ENCODE measurements around the gene VANGL2. TPM values are rescaled to one million over a fixed set of nuclear protein-coding genes. Genes with fewer than 3 reads are reported as not detected.

Gene VANGL2
- total and polyA plus RNA-seq, 2 experiments from 2014 or later = 17.7 to 51.3 TPM

DNA sequence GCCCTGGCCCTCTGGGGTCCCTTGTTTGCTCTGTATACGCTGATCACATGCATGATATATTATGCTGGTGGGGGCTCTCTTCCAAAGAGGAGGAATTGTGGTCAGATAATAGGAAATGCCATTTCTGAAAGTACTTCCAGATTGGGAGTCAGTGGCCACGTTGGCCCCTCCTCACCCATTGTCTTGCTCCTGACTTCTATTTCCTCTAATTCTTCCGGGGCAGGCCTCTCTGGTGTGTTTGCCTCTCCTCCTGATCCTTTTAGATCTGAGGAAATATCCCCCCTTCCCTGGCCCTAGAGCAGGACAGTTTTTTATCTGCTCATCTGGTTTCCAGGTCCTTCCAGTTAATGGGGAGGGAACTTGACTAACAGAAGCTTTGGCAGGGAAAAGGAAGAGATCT is 2.9 kb downstream of the VANGL2 start:
- Histone ChIP-seq H3K27ac (ENCODE audit: low read depth) (0 out of 2 replicates have a peak overlapping the region, but pooled peaks have one; percentile 19), H3K36me3 (ENCODE audit: insufficient read depth) (no peaks in the 10 kb centered on the region), H3K4me3 (peak overlapping the region; percentile 99; the same call in 1 of the 2 replicates), H3K9me2 (ENCODE audit: insufficient read depth) (no peaks in the 10 kb centered on the region), H2AFZ (no peak overlapping the region), H3K27me3 (ENCODE audit: insufficient read depth) (no peaks in the 10 kb centered on the region), H4K20me1 (replicated peaks; ENCODE audit: insufficient read depth) (peaks cover 17% of the 10 kb centered on the region; the same call in 1 of the 2 replicates), H3K79me2 (replicated peaks; ENCODE audit: insufficient read depth) (peaks cover 77% of the 10 kb centered on the region), H3K4me2 (peak overlapping the region; percentile 100), H3F3A (replicated peaks; ENCODE audit: low read depth) (peaks cover 12% of the 10 kb centered on the region; the same call in 1 of the 2 replicates), H3K4me1 (ENCODE audit: insufficient read depth) (peaks cover 60% of the 10 kb centered on the region)
- DNase-seq (ENCODE audit: low spot score) = no peak
- peaks cover 78% of the 10 kb centered on the region for H3K4me1 Mint-ChIP-seq
- TF ChIP-seq EZH2phosphoT487 (IDR thresholded peaks at IDR 0.05; ENCODE audit: unreplicated experiment) (no peak), ZNF114 (CRISPR knock-in tag; IDR thresholded peaks at IDR 0.05) (no peak), EZH2 (IDR thresholded peaks at IDR 0.05; ENCODE audit: low read depth, unreplicated experiment) (no peak), NANOG (IDR thresholded peaks at IDR 0.05; ENCODE audit: borderline replicate concordance) (no peak), STAT1 (IDR thresholded peaks at IDR 0.05; ENCODE audit: unreplicated experiment) (no peak), ZNF331 (CRISPR knock-in tag; IDR thresholded peaks at IDR 0.05; ENCODE audit: low read depth) (no peak), POLR2AphosphoS5 (IDR thresholded peaks at IDR 0.05; ENCODE audit: low read depth) (no peak), CREB1 (CRISPR knock-in tag; IDR thresholded peaks at IDR 0.05; ENCODE audit: low read depth) (no peak), JUNB (IDR thresholded peaks at IDR 0.05; ENCODE audit: unreplicated experiment) (no peak)
- TF ChIP-seq, protein P1, sequence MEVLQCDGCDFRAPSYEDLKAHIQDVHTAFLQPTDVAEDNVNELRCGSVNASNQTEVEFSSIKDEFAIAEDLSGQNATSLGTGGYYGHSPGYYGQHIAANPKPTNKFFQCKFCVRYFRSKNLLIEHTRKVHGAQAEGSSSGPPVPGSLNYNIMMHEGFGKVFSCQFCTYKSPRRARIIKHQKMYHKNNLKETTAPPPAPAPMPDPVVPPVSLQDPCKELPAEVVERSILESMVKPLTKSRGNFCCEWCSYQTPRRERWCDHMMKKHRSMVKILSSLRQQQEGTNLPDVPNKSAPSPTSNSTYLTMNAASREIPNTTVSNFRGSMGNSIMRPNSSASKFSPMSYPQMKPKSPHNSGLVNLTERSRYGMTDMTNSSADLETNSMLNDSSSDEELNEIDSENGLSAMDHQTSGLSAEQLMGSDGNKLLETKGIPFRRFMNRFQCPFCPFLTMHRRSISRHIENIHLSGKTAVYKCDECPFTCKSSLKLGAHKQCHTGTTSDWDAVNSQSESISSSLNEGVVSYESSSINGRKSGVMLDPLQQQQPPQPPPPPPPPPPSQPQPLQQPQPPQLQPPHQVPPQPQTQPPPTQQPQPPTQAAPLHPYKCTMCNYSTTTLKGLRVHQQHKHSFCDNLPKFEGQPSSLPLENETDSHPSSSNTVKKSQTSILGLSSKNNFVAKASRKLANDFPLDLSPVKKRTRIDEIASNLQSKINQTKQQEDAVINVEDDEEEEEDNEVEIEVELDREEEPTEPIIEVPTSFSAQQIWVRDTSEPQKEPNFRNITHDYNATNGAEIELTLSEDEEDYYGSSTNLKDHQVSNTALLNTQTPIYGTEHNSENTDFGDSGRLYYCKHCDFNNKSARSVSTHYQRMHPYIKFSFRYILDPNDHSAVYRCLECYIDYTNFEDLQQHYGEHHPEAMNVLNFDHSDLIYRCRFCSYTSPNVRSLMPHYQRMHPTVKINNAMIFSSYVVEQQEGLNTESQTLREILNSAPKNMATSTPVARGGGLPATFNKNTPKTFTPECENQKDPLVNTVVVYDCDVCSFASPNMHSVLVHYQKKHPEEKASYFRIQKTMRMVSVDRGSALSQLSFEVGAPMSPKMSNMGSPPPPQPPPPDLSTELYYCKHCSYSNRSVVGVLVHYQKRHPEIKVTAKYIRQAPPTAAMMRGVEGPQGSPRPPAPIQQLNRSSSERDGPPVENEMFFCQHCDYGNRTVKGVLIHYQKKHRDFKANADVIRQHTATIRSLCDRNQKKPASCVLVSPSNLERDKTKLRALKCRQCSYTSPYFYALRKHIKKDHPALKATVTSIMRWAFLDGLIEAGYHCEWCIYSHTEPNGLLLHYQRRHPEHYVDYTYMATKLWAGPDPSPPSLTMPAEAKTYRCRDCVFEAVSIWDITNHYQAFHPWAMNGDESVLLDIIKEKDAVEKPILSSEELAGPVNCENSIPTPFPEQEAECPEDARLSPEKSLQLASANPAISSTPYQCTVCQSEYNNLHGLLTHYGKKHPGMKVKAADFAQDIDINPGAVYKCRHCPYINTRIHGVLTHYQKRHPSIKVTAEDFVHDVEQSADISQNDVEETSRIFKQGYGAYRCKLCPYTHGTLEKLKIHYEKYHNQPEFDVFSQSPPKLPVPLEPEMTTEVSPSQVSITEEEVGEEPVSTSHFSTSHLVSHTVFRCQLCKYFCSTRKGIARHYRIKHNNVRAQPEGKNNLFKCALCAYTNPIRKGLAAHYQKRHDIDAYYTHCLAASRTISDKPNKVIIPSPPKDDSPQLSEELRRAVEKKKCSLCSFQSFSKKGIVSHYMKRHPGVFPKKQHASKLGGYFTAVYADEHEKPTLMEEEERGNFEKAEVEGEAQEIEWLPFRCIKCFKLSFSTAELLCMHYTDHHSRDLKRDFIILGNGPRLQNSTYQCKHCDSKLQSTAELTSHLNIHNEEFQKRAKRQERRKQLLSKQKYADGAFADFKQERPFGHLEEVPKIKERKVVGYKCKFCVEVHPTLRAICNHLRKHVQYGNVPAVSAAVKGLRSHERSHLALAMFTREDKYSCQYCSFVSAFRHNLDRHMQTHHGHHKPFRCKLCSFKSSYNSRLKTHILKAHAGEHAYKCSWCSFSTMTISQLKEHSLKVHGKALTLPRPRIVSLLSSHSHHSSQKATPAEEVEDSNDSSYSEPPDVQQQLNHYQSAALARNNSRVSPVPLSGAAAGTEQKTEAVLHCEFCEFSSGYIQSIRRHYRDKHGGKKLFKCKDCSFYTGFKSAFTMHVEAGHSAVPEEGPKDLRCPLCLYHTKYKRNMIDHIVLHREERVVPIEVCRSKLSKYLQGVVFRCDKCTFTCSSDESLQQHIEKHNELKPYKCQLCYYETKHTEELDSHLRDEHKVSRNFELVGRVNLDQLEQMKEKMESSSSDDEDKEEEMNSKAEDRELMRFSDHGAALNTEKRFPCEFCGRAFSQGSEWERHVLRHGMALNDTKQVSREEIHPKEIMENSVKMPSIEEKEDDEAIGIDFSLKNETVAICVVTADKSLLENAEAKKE (CRISPR knock-in tag; IDR thresholded peaks at IDR 0.05) = no peak
- TF ChIP-seq, protein P2, sequence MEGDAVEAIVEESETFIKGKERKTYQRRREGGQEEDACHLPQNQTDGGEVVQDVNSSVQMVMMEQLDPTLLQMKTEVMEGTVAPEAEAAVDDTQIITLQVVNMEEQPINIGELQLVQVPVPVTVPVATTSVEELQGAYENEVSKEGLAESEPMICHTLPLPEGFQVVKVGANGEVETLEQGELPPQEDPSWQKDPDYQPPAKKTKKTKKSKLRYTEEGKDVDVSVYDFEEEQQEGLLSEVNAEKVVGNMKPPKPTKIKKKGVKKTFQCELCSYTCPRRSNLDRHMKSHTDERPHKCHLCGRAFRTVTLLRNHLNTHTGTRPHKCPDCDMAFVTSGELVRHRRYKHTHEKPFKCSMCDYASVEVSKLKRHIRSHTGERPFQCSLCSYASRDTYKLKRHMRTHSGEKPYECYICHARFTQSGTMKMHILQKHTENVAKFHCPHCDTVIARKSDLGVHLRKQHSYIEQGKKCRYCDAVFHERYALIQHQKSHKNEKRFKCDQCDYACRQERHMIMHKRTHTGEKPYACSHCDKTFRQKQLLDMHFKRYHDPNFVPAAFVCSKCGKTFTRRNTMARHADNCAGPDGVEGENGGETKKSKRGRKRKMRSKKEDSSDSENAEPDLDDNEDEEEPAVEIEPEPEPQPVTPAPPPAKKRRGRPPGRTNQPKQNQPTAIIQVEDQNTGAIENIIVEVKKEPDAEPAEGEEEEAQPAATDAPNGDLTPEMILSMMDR (conservative IDR thresholded peaks at IDR 0.05; ENCODE audit: low read depth in 2 of 2) = no peak
- TF ChIP-seq, protein P3, sequence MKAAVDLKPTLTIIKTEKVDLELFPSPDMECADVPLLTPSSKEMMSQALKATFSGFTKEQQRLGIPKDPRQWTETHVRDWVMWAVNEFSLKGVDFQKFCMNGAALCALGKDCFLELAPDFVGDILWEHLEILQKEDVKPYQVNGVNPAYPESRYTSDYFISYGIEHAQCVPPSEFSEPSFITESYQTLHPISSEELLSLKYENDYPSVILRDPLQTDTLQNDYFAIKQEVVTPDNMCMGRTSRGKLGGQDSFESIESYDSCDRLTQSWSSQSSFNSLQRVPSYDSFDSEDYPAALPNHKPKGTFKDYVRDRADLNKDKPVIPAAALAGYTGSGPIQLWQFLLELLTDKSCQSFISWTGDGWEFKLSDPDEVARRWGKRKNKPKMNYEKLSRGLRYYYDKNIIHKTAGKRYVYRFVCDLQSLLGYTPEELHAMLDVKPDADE (IDR thresholded peaks at IDR 0.05) = no peak
- TF ChIP-seq, protein P4, sequence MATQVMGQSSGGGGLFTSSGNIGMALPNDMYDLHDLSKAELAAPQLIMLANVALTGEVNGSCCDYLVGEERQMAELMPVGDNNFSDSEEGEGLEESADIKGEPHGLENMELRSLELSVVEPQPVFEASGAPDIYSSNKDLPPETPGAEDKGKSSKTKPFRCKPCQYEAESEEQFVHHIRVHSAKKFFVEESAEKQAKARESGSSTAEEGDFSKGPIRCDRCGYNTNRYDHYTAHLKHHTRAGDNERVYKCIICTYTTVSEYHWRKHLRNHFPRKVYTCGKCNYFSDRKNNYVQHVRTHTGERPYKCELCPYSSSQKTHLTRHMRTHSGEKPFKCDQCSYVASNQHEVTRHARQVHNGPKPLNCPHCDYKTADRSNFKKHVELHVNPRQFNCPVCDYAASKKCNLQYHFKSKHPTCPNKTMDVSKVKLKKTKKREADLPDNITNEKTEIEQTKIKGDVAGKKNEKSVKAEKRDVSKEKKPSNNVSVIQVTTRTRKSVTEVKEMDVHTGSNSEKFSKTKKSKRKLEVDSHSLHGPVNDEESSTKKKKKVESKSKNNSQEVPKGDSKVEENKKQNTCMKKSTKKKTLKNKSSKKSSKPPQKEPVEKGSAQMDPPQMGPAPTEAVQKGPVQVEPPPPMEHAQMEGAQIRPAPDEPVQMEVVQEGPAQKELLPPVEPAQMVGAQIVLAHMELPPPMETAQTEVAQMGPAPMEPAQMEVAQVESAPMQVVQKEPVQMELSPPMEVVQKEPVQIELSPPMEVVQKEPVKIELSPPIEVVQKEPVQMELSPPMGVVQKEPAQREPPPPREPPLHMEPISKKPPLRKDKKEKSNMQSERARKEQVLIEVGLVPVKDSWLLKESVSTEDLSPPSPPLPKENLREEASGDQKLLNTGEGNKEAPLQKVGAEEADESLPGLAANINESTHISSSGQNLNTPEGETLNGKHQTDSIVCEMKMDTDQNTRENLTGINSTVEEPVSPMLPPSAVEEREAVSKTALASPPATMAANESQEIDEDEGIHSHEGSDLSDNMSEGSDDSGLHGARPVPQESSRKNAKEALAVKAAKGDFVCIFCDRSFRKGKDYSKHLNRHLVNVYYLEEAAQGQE (IDR thresholded peaks at IDR 0.05; ENCODE audit: unreplicated experiment) = no peak
- no peaks in the 10 kb centered on the region for H3K9me3 Mint-ChIP-seq
- H3K4me3 Mint-ChIP-seq = peak overlapping the region; percentile 81; the same call in 2 of the 3 replicates
- H3K36me3 Mint-ChIP-seq (ENCODE audit: low read depth) = peaks cover 16% of the 10 kb centered on the region
- ATAC-seq = no peak
- H3K27ac Mint-ChIP-seq = no peak overlapping the region
- peaks cover 12% of the 10 kb centered on the region for H3K27me3 Mint-ChIP-seq (ENCODE audit: insufficient read depth, low read depth, poor library complexity)

Data from GM23338 (cell line).